HL-60 (cell line): Measurements from ENCODE around the gene AMZ2.
"Not testable (repeated sequence)": the region's sequence is repeated elsewhere in the genome, so short reads cannot be mapped to it uniquely, and the experiment has no call there.

ENCODE experiments used
- DNase-seq, 2 experiments: peaks; one replicate each; pipeline ENCODE4 v3.0.0-alpha.2; 2010 to 2020; ENCODE audit warnings: low read depth in 1 of 2, low spot score in 1 of 2
- H3K27ac ChIP-seq: fragments of 250-450 bp; sonication (Bioruptor Pico); replicated peaks from 2 replicates; pipeline ENCODE4 v1.5.1; 2020; ENCODE audit warnings: mild to moderate bottlenecking, moderate library complexity
- H3K27me3 ChIP-seq: fragments of 250-450 bp; sonication (Bioruptor Pico); 2 replicates; pipeline ENCODE4 v1.5.1; 2021; ENCODE audit warnings: mild to moderate bottlenecking, moderate library complexity; ENCODE audit not compliant: insufficient read depth, poor library complexity, severe bottlenecking
- H3K4me3 ChIP-seq: replicated peaks from 2 replicates; pipeline ENCODE4 v1.5.1; 2011; ENCODE audit warnings: mild to moderate bottlenecking, control low read depth, low read length; ENCODE audit not compliant: insufficient read depth
- CTCF ChIP-seq: IDR thresholded peaks from one replicate; pipeline ENCODE4 v1.5.1; 2011; ENCODE audit warnings: low read length, control low read depth, inconsistent platforms; ENCODE audit not compliant: insufficient read depth
- GABPA ChIP-seq: IDR thresholded peaks from 2 replicates; pipeline ENCODE4 v1.6.1; 2012; ENCODE audit warnings: low read depth
- POLR2AphosphoS5 ChIP-seq: IDR thresholded peaks from 2 replicates; pipeline ENCODE4 v1.6.1; 2012; ENCODE audit warnings: low read depth
- REST ChIP-seq: IDR thresholded peaks from 2 replicates; pipeline ENCODE4 v1.6.1; 2012; ENCODE audit warnings: low read depth; ENCODE audit not compliant: insufficient replicate concordance
- SPI1 ChIP-seq: IDR thresholded peaks from 2 replicates; pipeline ENCODE4 v1.6.1; 2012; ENCODE audit warnings: low read depth, mild to moderate bottlenecking, borderline replicate concordance

The AMZ2 gene

GRCh38 chr17:68231541-68231940, 16.3 kb upstream of the AMZ2 start:
- TF ChIP-seq POLR2AphosphoS5 (no peak), CTCF (no peak), GABPA (no peak)
- Histone ChIP-seq H3K4me3 (no peak overlapping the region), H3K27ac (no peak overlapping the region), H3K27me3 (no peaks in the 10 kb centered on the region)
- DNase-seq = no peak

GRCh38 chr17:68232741-68233140, 15.1 kb upstream of the AMZ2 start:
- DNase-seq, H3K27me3 ChIP-seq, H3K27ac ChIP-seq, H3K4me3 ChIP-seq: not testable (repeated sequence)

GRCh38 chr17:68234726-68235335, 13.0 kb upstream of the AMZ2 start:
- not testable (repeated sequence) for H3K27me3 ChIP-seq, H3K27ac ChIP-seq, H3K4me3 ChIP-seq, DNase-seq

- not testable (repeated sequence) for H3K4me3 ChIP-seq, H3K27me3 ChIP-seq, DNase-seq, H3K27ac ChIP-seq
Measured at GRCh38 chr17:68235336-68235791, 12.5 kb upstream of the AMZ2 start.

- peak; percentile 95 for TF ChIP-seq SPI1
- peak overlapping the region; percentile 20 for H3K4me3 ChIP-seq
- not testable (repeated sequence) for H3K27me3 ChIP-seq
- peak overlapping the region; percentile 64 for H3K27ac ChIP-seq
- peak; percentile 48 to 74 for DNase-seq
Measured at GRCh38 chr17:68237369-68238163, 10.3 kb upstream of the AMZ2 start.

GRCh38 chr17:68238164-68238870, 9.5 kb upstream of the AMZ2 start:
- H3K4me3 ChIP-seq = peak overlapping the region; percentile 20
- peak overlapping the region; percentile 64; the same call in 1 of the 2 replicates for H3K27ac ChIP-seq
- TF ChIP-seq GABPA = no peak
- TF ChIP-seq SPI1 = no peak
- no peaks in the 10 kb centered on the region for H3K27me3 ChIP-seq
- DNase-seq = peak in 1 of 2 experiments; percentile 18

- H3K27me3 ChIP-seq = no peaks in the 10 kb centered on the region
- no peak overlapping the region for H3K27ac ChIP-seq
- H3K4me3 ChIP-seq = no peak overlapping the region
- TF ChIP-seq SPI1 (no peak), REST (no peak), GABPA (no peak), POLR2AphosphoS5 (no peak), CTCF (no peak)
- DNase-seq = no peak
Measured at GRCh38 chr17:68238871-68239253, 9.0 kb upstream of the AMZ2 start.
